Measurements from ENCODE around the gene ZIC2. TPM values are rescaled to one million over a fixed set of nuclear protein-coding genes. Genes with fewer than 3 reads are reported as not detected.

Gene ZIC2
- total RNA-seq, 1 donor, result not detected

DNA sequence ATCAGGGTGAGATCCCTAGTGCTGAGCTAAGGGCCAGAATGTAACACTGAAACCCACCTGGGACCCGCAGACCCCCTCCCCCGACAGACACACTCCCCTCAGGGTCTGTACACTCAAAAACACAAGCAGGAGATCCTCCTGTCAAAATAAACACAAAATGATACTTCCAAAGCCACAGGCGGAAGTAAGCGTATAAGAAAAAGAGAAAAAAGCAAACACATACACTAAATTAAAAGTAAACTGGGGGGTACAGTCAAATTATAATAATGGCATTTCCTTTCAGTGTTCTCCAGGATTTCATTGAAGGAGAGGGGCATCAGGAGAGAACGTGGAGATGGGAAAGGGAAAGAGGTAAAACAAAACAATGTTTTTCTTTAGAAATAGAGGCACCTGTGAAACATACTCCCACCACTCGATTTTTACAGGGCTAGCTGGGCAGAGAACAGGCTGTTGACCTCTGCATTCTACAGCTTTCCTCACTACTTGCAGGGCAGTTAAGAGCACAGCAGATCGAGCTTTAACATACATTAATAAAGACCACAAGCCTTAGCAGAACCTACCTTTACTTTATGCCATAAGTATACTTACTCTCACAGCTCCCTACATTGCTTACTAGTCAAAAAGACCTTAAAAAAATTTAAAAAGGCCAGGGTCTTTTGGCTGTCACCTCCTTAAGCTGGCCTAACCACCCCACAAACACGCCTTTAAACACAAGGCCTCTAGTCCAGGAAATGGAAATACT lies 15.3 kb upstream of the ZIC2 start:
- H3K4me3 ChIP-seq (ENCODE audit: low read depth, low read length), result no peak overlapping the region
- no peak for TF ChIP-seq CTCF (IDR thresholded peaks at IDR 0.05; ENCODE audit: insufficient read depth, low read depth, low read length)
- DNase-seq (ENCODE audit: low read depth), result no peak

- H3K4me3 ChIP-seq (ENCODE audit: low read depth, low read length), result no peak overlapping the region
- DNase-seq (ENCODE audit: low read depth), result no peak
- no peak for TF ChIP-seq CTCF (IDR thresholded peaks at IDR 0.05; ENCODE audit: insufficient read depth, low read depth, low read length)
Measured at GRCh38 chr13:99967498-99967868, 14.1 kb upstream of the ZIC2 start.

- no peak for DNase-seq (ENCODE audit: low read depth)
- no peak for TF ChIP-seq CTCF (IDR thresholded peaks at IDR 0.05; ENCODE audit: insufficient read depth, low read depth, low read length)
- no peak overlapping the region for H3K4me3 ChIP-seq (ENCODE audit: low read depth, low read length)
Measured at GRCh38 chr13:99967869-99968520, 13.6 kb upstream of the ZIC2 start.

DNA sequence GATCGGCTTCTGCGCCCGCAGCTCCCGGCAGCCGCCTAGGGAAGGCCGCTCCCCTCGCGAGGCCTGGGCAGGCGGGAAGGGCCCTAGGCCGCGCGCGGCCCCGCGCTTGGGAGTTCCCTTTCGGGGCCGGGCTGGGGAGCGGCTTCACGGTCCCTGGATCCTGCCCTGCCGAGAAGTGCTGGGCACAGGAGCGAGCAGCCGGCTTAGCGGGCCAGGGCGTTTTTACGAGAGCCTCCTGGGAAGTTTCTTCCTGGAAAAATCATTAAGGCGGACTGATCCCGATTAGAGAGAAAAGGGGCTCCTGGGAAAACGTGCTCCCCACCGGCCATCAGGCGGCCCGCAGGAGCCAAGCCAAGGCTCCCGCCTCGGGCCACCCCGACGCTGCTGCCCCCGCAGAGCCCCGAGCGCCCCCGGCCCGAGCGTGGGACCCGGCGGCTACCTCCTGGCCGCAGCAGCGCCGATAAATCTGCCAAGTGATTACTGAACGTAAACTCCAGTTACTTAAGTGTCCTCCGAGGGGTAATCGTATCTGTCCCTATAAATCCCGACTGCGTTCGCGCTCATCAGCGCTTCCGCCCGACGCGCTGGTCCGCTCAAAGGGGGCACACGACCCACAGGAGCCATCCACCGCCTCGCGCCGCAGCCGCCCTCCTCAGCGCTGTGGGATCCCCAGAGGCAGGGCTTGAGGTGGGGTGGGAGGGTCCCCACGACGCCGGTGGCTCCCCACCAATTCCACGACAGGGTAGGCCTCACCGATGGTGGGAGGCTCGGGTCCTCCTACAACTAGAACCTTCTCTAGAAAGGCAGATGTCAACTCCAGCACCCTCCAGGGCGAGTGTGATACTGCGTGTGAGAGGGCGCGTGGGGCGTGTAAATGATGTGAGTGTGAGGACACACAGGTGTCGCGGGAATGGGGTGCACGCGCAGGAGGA lies 12.8 kb upstream of the ZIC2 start:
- no peak overlapping the region for H3K4me3 ChIP-seq (ENCODE audit: low read depth, low read length)
- no peak for TF ChIP-seq CTCF (IDR thresholded peaks at IDR 0.05; ENCODE audit: insufficient read depth, low read depth, low read length)
- DNase-seq (ENCODE audit: low read depth), result no peak

- H3K4me3 ChIP-seq (ENCODE audit: low read depth, low read length), result no peak overlapping the region
- no peak for DNase-seq (ENCODE audit: low read depth)
- TF ChIP-seq CTCF (IDR thresholded peaks at IDR 0.05; ENCODE audit: insufficient read depth, low read depth, low read length), result no peak
Measured at GRCh38 chr13:99969453-99969918, 12.1 kb upstream of the ZIC2 start.

DNA sequence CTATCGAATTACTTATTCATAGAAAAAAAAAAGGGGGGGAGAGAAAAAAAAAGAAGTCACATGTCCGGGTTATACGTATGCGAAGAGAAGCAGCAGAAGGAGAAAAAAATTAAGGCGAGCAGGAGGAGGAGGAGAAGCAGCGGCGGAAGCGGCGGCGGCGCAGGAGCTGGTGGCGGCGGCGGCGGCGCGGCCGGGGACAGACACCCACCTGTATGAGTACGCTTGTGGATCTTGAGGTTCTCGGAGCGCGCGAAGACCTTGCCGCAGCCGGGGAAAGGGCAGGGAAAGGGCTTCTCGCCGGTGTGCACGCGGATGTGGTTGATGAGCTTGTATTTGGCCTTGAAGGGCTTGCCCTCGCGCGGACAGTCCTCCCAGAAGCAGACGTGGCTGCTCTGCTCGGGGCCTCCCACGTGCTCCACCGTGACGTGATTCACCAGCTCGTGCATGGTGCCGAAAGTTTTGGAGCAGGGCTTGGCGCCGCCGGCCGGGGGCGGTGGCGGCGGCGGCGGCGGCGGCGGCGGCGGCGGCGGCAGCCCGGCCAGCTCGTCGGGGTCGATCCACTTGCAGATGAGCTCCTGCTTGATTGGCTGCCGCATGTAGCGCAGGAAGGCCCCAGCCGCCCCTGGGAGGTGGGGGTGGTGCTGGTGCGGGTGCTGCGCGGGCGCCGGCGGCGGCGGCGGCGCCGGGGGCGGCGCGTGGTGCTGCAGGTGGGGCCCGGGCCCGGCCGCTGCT lies 11.5 kb upstream of the ZIC2 start:
- no peak for TF ChIP-seq CTCF (IDR thresholded peaks at IDR 0.05; ENCODE audit: insufficient read depth, low read depth, low read length)
- no peak for DNase-seq (ENCODE audit: low read depth)
- no peak overlapping the region for H3K4me3 ChIP-seq (ENCODE audit: low read depth, low read length)

Measured in fibroblast of villous mesenchyme (primary cell).